ENCODE results near the gene CCKAR. TPM values are rescaled to one million over a fixed set of nuclear protein-coding genes. Genes with fewer than 3 reads are reported as not detected.

The CCKAR gene
- total and polyA plus RNA-seq, 2 experiments from 2014 or later, result not detected

DNA sequence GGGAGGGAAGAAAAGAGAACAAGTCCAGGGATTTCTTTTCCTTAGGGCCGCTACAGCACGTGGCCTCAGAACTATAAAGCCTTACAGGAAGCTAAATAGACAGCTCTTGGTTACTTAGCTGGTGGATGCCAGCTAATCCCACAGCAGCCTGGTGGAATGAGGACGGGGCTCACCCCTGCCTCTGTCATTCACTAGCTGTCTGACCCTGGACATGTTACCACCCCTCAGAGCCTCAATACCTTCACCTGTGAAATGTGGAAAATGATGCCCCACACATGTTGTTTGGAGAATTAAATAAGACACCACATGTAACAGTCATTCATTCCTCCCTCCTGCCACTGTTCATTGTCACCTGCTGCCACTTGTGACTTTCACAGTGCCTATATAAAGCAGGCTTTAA lies 15.7 kb downstream of the CCKAR start:
- Mint-ChIP-seq H3K9me3 (no peaks in the 10 kb centered on the region; the same call in 1 of the 3 replicates), H3K4me1 (peaks cover 5% of the 10 kb centered on the region), H3K27ac (no peak overlapping the region), H3K36me3 (ENCODE audit: low read depth) (no peaks in the 10 kb centered on the region), H3K4me3 (no peak overlapping the region), H3K27me3 (ENCODE audit: insufficient read depth, low read depth, poor library complexity) (peaks cover 2% of the 10 kb centered on the region)
- Histone ChIP-seq H2AFZ (no peak overlapping the region; the same call in 1 of the 2 replicates), H3K27me3 (ENCODE audit: insufficient read depth) (no peaks in the 10 kb centered on the region), H4K20me1 (replicated peaks; ENCODE audit: insufficient read depth) (no peaks in the 10 kb centered on the region), H3K4me1 (ENCODE audit: insufficient read depth) (peaks cover 10% of the 10 kb centered on the region), H3K4me2 (no peak overlapping the region), H3K79me2 (replicated peaks; ENCODE audit: insufficient read depth) (no peaks in the 10 kb centered on the region), H3K4me3 (no peak overlapping the region), H3F3A (replicated peaks; ENCODE audit: low read depth) (no peaks in the 10 kb centered on the region), H3K9me2 (ENCODE audit: insufficient read depth) (no peaks in the 10 kb centered on the region), H3K27ac (ENCODE audit: low read depth) (no peak overlapping the region), H3K36me3 (ENCODE audit: insufficient read depth) (no peaks in the 10 kb centered on the region)
- no peak for TF ChIP-seq NANOG (IDR thresholded peaks at IDR 0.05; ENCODE audit: borderline replicate concordance)
- no peak for TF ChIP-seq JUNB (IDR thresholded peaks at IDR 0.05; ENCODE audit: unreplicated experiment)
- TF ChIP-seq, protein P1, sequence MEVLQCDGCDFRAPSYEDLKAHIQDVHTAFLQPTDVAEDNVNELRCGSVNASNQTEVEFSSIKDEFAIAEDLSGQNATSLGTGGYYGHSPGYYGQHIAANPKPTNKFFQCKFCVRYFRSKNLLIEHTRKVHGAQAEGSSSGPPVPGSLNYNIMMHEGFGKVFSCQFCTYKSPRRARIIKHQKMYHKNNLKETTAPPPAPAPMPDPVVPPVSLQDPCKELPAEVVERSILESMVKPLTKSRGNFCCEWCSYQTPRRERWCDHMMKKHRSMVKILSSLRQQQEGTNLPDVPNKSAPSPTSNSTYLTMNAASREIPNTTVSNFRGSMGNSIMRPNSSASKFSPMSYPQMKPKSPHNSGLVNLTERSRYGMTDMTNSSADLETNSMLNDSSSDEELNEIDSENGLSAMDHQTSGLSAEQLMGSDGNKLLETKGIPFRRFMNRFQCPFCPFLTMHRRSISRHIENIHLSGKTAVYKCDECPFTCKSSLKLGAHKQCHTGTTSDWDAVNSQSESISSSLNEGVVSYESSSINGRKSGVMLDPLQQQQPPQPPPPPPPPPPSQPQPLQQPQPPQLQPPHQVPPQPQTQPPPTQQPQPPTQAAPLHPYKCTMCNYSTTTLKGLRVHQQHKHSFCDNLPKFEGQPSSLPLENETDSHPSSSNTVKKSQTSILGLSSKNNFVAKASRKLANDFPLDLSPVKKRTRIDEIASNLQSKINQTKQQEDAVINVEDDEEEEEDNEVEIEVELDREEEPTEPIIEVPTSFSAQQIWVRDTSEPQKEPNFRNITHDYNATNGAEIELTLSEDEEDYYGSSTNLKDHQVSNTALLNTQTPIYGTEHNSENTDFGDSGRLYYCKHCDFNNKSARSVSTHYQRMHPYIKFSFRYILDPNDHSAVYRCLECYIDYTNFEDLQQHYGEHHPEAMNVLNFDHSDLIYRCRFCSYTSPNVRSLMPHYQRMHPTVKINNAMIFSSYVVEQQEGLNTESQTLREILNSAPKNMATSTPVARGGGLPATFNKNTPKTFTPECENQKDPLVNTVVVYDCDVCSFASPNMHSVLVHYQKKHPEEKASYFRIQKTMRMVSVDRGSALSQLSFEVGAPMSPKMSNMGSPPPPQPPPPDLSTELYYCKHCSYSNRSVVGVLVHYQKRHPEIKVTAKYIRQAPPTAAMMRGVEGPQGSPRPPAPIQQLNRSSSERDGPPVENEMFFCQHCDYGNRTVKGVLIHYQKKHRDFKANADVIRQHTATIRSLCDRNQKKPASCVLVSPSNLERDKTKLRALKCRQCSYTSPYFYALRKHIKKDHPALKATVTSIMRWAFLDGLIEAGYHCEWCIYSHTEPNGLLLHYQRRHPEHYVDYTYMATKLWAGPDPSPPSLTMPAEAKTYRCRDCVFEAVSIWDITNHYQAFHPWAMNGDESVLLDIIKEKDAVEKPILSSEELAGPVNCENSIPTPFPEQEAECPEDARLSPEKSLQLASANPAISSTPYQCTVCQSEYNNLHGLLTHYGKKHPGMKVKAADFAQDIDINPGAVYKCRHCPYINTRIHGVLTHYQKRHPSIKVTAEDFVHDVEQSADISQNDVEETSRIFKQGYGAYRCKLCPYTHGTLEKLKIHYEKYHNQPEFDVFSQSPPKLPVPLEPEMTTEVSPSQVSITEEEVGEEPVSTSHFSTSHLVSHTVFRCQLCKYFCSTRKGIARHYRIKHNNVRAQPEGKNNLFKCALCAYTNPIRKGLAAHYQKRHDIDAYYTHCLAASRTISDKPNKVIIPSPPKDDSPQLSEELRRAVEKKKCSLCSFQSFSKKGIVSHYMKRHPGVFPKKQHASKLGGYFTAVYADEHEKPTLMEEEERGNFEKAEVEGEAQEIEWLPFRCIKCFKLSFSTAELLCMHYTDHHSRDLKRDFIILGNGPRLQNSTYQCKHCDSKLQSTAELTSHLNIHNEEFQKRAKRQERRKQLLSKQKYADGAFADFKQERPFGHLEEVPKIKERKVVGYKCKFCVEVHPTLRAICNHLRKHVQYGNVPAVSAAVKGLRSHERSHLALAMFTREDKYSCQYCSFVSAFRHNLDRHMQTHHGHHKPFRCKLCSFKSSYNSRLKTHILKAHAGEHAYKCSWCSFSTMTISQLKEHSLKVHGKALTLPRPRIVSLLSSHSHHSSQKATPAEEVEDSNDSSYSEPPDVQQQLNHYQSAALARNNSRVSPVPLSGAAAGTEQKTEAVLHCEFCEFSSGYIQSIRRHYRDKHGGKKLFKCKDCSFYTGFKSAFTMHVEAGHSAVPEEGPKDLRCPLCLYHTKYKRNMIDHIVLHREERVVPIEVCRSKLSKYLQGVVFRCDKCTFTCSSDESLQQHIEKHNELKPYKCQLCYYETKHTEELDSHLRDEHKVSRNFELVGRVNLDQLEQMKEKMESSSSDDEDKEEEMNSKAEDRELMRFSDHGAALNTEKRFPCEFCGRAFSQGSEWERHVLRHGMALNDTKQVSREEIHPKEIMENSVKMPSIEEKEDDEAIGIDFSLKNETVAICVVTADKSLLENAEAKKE (CRISPR knock-in tag; IDR thresholded peaks at IDR 0.05), result no peak
- TF ChIP-seq STAT1 (IDR thresholded peaks at IDR 0.05; ENCODE audit: unreplicated experiment), result no peak
- no peak for TF ChIP-seq REST (IDR thresholded peaks at IDR 0.05; ENCODE audit: unreplicated experiment)
- TF ChIP-seq, protein P2, sequence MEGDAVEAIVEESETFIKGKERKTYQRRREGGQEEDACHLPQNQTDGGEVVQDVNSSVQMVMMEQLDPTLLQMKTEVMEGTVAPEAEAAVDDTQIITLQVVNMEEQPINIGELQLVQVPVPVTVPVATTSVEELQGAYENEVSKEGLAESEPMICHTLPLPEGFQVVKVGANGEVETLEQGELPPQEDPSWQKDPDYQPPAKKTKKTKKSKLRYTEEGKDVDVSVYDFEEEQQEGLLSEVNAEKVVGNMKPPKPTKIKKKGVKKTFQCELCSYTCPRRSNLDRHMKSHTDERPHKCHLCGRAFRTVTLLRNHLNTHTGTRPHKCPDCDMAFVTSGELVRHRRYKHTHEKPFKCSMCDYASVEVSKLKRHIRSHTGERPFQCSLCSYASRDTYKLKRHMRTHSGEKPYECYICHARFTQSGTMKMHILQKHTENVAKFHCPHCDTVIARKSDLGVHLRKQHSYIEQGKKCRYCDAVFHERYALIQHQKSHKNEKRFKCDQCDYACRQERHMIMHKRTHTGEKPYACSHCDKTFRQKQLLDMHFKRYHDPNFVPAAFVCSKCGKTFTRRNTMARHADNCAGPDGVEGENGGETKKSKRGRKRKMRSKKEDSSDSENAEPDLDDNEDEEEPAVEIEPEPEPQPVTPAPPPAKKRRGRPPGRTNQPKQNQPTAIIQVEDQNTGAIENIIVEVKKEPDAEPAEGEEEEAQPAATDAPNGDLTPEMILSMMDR (conservative IDR thresholded peaks at IDR 0.05; ENCODE audit: low read depth in 2 of 2), result no peak
- no peak for TF ChIP-seq CREB1 (CRISPR knock-in tag; IDR thresholded peaks at IDR 0.05; ENCODE audit: low read depth)
- no peak for TF ChIP-seq EZH2 (IDR thresholded peaks at IDR 0.05; ENCODE audit: low read depth, unreplicated experiment)
- TF ChIP-seq, protein P3, sequence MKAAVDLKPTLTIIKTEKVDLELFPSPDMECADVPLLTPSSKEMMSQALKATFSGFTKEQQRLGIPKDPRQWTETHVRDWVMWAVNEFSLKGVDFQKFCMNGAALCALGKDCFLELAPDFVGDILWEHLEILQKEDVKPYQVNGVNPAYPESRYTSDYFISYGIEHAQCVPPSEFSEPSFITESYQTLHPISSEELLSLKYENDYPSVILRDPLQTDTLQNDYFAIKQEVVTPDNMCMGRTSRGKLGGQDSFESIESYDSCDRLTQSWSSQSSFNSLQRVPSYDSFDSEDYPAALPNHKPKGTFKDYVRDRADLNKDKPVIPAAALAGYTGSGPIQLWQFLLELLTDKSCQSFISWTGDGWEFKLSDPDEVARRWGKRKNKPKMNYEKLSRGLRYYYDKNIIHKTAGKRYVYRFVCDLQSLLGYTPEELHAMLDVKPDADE (IDR thresholded peaks at IDR 0.05), result no peak
- TF ChIP-seq ZNF331 (CRISPR knock-in tag; IDR thresholded peaks at IDR 0.05; ENCODE audit: low read depth), result no peak
- TF ChIP-seq EZH2phosphoT487 (IDR thresholded peaks at IDR 0.05; ENCODE audit: unreplicated experiment), result no peak
- no peak for TF ChIP-seq POLR2AphosphoS5 (IDR thresholded peaks at IDR 0.05; ENCODE audit: low read depth)
- no peak for TF ChIP-seq ZNF114 (CRISPR knock-in tag; IDR thresholded peaks at IDR 0.05)
- ATAC-seq (no peak), DNase-seq (ENCODE audit: low spot score) (no peak)
